K562 (cell line): Measurements from ENCODE around the gene PLPPR1. TPM values are rescaled to one million over a fixed set of nuclear protein-coding genes. Genes with fewer than 3 reads are reported as not detected.

Experiments used
- ETV1 ChIP-seq: fragments of 450-650 bp; conservative IDR thresholded peaks from 2 replicates; pipeline ENCODE4 v1.6.1; 2016; ENCODE audit warnings: missing genetic modification characterization, control low read depth, low read depth, missing compliant biosample characterization
- FOXK2 ChIP-seq, 2 experiments: fragments of 450-650 bp; IDR thresholded peaks in 1 of 2; conservative IDR thresholded peaks in 1 of 2; 2 replicates each; pipeline ENCODE4 v1.6.1; 2016; ENCODE audit warnings: low read depth in 2 of 2, mild to moderate bottlenecking in 1 of 2
- KLF6 ChIP-seq: fragments of 250-450 bp; sonication (Bioruptor Pico); IDR thresholded peaks from 2 replicates; pipeline ENCODE4 v1.4.0; 2020; ENCODE audit warnings: mild to moderate bottlenecking, moderate library complexity, borderline replicate concordance
- PURB ChIP-seq: sonication (generic); formaldehyde crosslinking; IDR thresholded peaks from 2 replicates; pipeline ENCODE4 v1.9.0; 2021; ENCODE audit warnings: low read depth, mild to moderate bottlenecking, missing genetic modification reagents
- RBM25 ChIP-seq: fragments of 200-400 bp; formaldehyde crosslinking; IDR thresholded peaks from 2 replicates; pipeline ENCODE4 v1.6.1; 2018; ENCODE audit warnings: low read length, low read depth, moderate library complexity; ENCODE audit not compliant: severe bottlenecking
- SMARCA4 ChIP-seq: fragments of 450-650 bp; IDR thresholded peaks from 2 replicates; pipeline ENCODE4 v1.6.1; 2016
- YY1 ChIP-seq, 3 experiments: IDR thresholded peaks; 2 replicates each; pipeline ENCODE4 v1.6.1; 2011; ENCODE audit warnings: low read length in 2 of 3, mild to moderate bottlenecking in 2 of 3, moderate library complexity in 2 of 3, borderline replicate concordance in 1 of 3, control low read depth in 1 of 3, low read depth in 1 of 3; ENCODE audit not compliant: insufficient read depth in 3 of 3, insufficient replicate concordance in 2 of 3, control insufficient read depth in 1 of 3, insufficient read length in 1 of 3; ENCODE audit errors: extremely low read depth in 1 of 3
- ZFPM2 ChIP-seq: fragments of 250-450 bp; sonication (Bioruptor Pico); IDR thresholded peaks from 2 replicates; pipeline ENCODE4 v1.5.1; 2022; ENCODE audit warnings: mild to moderate bottlenecking
- ZNF143 ChIP-seq: sonication (generic); formaldehyde crosslinking; IDR thresholded peaks from 2 replicates; pipeline ENCODE4 v1.9.0; 2022; ENCODE audit warnings: mild to moderate bottlenecking, missing genetic modification reagents
- ZNF780A ChIP-seq: fragments of 250-450 bp; sonication (Bioruptor Pico); IDR thresholded peaks from 2 replicates; pipeline ENCODE4 v1.5.0; 2021; ENCODE audit warnings: mild to moderate bottlenecking
- polyA plus RNA-seq, 8 experiments: library from polyadenylated mRNA; depleted of rRNA in 4 of 8; stranded (reverse) in 5 of 8; unstranded in 3 of 8; fragments of >200 nt; fragmentation: Nextera tagmentation in 2 of 8; fragmentation: Illumina TruSeq in 1 of 8; extraction: Ambion mirVana in 2 of 8; extraction: Trizol in 1 of 8; gene quantifications; 2 replicates each; pipeline versions ENCODE4 v1.2.1 to v1.2.3, GENCODE V29; 2011 to 2014; ENCODE audit warnings: inconsistent platforms in 1 of 8, missing spikeins in 1 of 8
- total RNA-seq, 7 experiments: library from RNA; depleted of rRNA in 6 of 7; stranded (reverse); fragments of >200 nt in 6 of 7; fragmentation: Illumina TruSeq in 2 of 7; extraction: Trizol in 2 of 7; gene quantifications; 2 replicates each; pipeline versions ENCODE4 v1.2.1 to v1.2.3, GENCODE V29; 2011 to 2021; ENCODE audit warnings: low replicate concordance in 1 of 7
- TF ChIP-seq, protein P1 (sequence below): fragments of 200-800 bp; sonication (Bioruptor generic); IDR thresholded peaks from 2 replicates; pipeline ENCODE4 v1.6.1; 2017; ENCODE audit warnings: missing genetic modification characterization, missing compliant biosample characterization
- TF ChIP-seq, protein P2 (sequence below): sonication (generic); formaldehyde crosslinking; IDR thresholded peaks from 2 replicates; pipeline ENCODE4 v1.8.1; 2022; ENCODE audit warnings: missing genetic modification reagents
- TF ChIP-seq, protein P3 (sequence below): fragments of 250-450 bp; sonication (Bioruptor Pico); IDR thresholded peaks from 2 replicates; pipeline ENCODE4 v1.5.0; 2021
- TF ChIP-seq, protein P4 (sequence below): fragments of 450-650 bp; formaldehyde crosslinking; IDR thresholded peaks from 2 replicates; pipeline ENCODE4 v1.4.0; 2022; ENCODE audit warnings: mild to moderate bottlenecking, moderate library complexity

The PLPPR1 gene
- total and polyA plus RNA-seq, 9 of the 15 experiments (the other 6 are each of a cell fraction or from before 2014, with no cell fraction given): not detected

DNA sequence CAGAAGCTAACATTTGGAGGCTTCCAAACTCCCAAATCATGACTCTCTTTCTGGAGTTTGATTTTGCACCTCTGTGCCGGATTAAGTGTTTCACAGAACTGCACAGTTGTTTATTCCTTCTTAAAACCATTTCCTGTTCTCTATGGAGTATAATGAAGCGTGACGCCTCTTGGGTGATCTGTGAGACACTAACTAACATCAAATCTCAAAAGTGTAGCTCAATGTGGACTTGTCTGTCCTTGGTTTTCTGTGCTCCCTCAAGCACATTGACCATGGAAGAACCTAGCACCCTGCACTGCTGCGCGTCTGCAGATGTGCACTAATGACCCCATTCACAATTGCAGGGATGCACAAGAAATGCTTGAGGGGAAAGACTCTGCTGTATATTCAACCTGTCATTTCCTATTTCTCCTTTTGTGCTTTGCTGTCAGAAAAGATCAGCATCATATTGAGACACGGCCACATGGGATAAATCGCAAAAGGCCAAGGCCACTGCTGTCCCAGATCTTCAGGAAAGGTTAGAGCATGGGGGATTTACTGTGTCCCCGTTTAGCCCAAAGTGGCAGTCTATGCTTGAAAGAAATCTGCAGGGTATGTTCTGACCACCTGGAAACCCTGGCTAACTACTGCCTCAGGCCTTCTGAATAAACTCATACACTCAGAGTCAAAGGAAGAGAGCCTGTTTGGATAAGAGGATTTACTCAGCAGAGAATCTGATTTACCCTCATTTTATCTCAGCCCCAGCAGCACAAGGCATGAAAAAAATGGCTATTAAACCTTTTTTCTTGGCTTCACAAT, 246.6 kb downstream of the PLPPR1 start (continued):
- no peak for TF ChIP-seq KLF6 (CRISPR knock-in tag)
- TF ChIP-seq, protein P1, sequence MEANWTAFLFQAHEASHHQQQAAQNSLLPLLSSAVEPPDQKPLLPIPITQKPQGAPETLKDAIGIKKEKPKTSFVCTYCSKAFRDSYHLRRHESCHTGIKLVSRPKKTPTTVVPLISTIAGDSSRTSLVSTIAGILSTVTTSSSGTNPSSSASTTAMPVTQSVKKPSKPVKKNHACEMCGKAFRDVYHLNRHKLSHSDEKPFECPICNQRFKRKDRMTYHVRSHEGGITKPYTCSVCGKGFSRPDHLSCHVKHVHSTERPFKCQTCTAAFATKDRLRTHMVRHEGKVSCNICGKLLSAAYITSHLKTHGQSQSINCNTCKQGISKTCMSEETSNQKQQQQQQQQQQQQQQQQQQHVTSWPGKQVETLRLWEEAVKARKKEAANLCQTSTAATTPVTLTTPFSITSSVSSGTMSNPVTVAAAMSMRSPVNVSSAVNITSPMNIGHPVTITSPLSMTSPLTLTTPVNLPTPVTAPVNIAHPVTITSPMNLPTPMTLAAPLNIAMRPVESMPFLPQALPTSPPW (CRISPR knock-in tag): no peak
- TF ChIP-seq SMARCA4: no peak
- no peak for TF ChIP-seq ZNF143 (CRISPR knock-in tag)
- TF ChIP-seq, protein P2, sequence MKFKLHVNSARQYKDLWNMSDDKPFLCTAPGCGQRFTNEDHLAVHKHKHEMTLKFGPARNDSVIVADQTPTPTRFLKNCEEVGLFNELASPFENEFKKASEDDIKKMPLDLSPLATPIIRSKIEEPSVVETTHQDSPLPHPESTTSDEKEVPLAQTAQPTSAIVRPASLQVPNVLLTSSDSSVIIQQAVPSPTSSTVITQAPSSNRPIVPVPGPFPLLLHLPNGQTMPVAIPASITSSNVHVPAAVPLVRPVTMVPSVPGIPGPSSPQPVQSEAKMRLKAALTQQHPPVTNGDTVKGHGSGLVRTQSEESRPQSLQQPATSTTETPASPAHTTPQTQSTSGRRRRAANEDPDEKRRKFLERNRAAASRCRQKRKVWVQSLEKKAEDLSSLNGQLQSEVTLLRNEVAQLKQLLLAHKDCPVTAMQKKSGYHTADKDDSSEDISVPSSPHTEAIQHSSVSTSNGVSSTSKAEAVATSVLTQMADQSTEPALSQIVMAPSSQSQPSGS (CRISPR knock-in tag): no peak
- no peak for TF ChIP-seq RBM25
- TF ChIP-seq ETV1 (tag): no peak
- no peak for TF ChIP-seq YY1 (IDR thresholded peaks at IDR 0.05; ENCODE audit: borderline replicate concordance in 1 of 3, control insufficient read depth in 1 of 3, extremely low read depth in 1 of 3, insufficient read depth in 3 of 3, insufficient read length in 1 of 3, insufficient replicate concordance in 2 of 3, low read depth in 1 of 3, low read length in 2 of 3)
- no peak for TF ChIP-seq FOXK2 (conservative IDR thresholded peaks at IDR 0.05 in 1 of 2, IDR thresholded peaks at IDR 0.05 in 1 of 2; ENCODE audit: low read depth in 2 of 2)
- TF ChIP-seq PURB (CRISPR knock-in tag): no peak
- no peak for TF ChIP-seq ZNF780A (CRISPR knock-in tag)
- TF ChIP-seq, protein P3, sequence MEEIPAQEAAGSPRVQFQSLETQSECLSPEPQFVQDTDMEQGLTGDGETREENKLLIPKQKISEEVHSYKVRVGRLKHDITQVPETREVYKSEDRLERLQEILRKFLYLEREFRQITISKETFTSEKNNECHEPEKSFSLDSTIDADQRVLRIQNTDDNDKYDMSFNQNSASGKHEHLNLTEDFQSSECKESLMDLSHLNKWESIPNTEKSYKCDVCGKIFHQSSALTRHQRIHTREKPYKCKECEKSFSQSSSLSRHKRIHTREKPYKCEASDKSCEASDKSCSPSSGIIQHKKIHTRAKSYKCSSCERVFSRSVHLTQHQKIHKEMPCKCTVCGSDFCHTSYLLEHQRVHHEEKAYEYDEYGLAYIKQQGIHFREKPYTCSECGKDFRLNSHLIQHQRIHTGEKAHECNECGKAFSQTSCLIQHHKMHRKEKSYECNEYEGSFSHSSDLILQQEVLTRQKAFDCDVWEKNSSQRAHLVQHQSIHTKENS (CRISPR knock-in tag): no peak
- TF ChIP-seq, protein P4, sequence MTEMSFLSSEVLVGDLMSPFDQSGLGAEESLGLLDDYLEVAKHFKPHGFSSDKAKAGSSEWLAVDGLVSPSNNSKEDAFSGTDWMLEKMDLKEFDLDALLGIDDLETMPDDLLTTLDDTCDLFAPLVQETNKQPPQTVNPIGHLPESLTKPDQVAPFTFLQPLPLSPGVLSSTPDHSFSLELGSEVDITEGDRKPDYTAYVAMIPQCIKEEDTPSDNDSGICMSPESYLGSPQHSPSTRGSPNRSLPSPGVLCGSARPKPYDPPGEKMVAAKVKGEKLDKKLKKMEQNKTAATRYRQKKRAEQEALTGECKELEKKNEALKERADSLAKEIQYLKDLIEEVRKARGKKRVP (CRISPR knock-in tag): no peak
- no peak for TF ChIP-seq ZFPM2 (CRISPR knock-in tag)
